ENCODE data around the gene CITED1. TPM values are rescaled to one million over a fixed set of nuclear protein-coding genes. Genes with fewer than 3 reads are reported as not detected.

CITED1 gene
- total and polyA plus RNA-seq, 2 of the 4 experiments (the other 2 are of a cell fraction) = 0.18 to 0.24 TPM

DNA sequence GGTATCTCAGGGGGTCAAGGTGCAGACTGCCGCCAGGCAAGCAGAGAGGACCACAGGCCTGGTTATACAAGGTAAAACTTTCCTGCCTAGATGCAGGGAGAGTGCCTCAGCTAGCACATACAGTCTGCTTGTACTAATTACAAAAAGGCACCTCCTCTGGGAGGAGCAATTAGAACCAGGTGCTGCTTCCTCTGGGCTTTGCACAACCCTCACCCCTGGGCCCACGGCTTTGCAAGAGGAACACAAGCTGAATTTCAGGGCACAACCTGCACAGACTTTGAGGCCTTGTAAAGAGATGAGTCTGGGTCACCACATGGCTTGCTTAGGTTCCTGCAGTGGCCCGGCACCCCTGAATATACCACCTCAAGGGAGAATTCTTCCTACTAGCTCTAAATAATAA is 9.2 kb upstream of the CITED1 start:
- Histone ChIP-seq H2AK9ac (replicated peaks; ENCODE audit: low read depth, low read length, poor library complexity) (no peak overlapping the region), H3K27ac (ENCODE audit: insufficient read depth, low read length) (no peak overlapping the region), H3K4me1 (ENCODE audit: control insufficient read depth, insufficient read depth, low read length) (no peaks in the 10 kb centered on the region), H3K27me3 (ENCODE audit: control insufficient read depth, insufficient read depth, low read length) (peaks cover 52% of the 10 kb centered on the region), H3K18ac (ENCODE audit: low read depth, low read length) (no peak overlapping the region), H4K91ac (ENCODE audit: insufficient read depth, low read depth, low read length) (no peak overlapping the region), H4K5ac (ENCODE audit: low read depth, low read length) (no peak overlapping the region), H2BK20ac (ENCODE audit: low read depth, low read length) (no peak overlapping the region), H3K4me2 (ENCODE audit: low read depth, low read length) (no peak overlapping the region), H3K79me1 (ENCODE audit: low read depth in 1 of 2, low read length in 2 of 2) (no peaks in the 10 kb centered on the region), H3K14ac (replicated peaks; ENCODE audit: low read depth, low read length) (no peak overlapping the region), H3K9me1 (ENCODE audit: insufficient read depth, low read length) (no peaks in the 10 kb centered on the region), H2AFZ (replicated peaks; ENCODE audit: low read length, poor library complexity) (no peak overlapping the region), H3K36me3 (ENCODE audit: control insufficient read depth, insufficient read depth, low read length) (no peaks in the 10 kb centered on the region), H3K4me3 (ENCODE audit: insufficient read depth, low read depth, low read length) (no peak overlapping the region), H4K8ac (ENCODE audit: low read depth in 2 of 2, low read length in 2 of 2) (no peak overlapping the region), H2BK120ac (ENCODE audit: low read depth, low read length) (no peak overlapping the region), H4K20me1 (ENCODE audit: insufficient read depth, low read length) (no peaks in the 10 kb centered on the region), H3K9me3 (ENCODE audit: control insufficient read depth, insufficient read depth, low read length) (no peaks in the 10 kb centered on the region), H3K9ac (ENCODE audit: low read depth, low read length) (no peak overlapping the region), H2BK15ac (ENCODE audit: low read depth, low read length) (no peak overlapping the region), H2AK5ac (ENCODE audit: low read depth, low read length) (no peak overlapping the region), H2BK5ac (ENCODE audit: low read depth, low read length, poor library complexity, severe bottlenecking) (no peak overlapping the region), H3K4ac (ENCODE audit: low read depth, low read length) (no peak overlapping the region), H3K56ac (ENCODE audit: extremely low read depth, insufficient read depth, low read length) (no peak overlapping the region), H3K23ac (ENCODE audit: low read depth, low read length) (no peak overlapping the region)
- no TSS peak for BruUV-seq (replicated peaks)
- DNase-seq = no peak
- no peak for TF ChIP-seq CHD1 (IDR thresholded peaks at IDR 0.05; ENCODE audit: low read depth, low read length)
- WGBS, 2 experiments (ENCODE audit: extremely low coverage in 2 of 2, insufficient read length in 1 of 2) = no CpG with 5 or more reads among the region's 3 CpGs
- POLR2A ChIA-PET (ENCODE audit: unreplicated experiment) = no interaction called here
- CTCF ChIA-PET = no interaction called here
- no peak for ATAC-seq (ENCODE audit: low read depth)
- in situ Hi-C loops (cut with MboI; ENCODE audit: low sequenced_read_pairs) (no loop called here), intact Hi-C loops (cut with micrococcal nuclease) (no loop called here), dilution Hi-C loops (cut with HindIII; ENCODE audit: low sequenced_read_pairs, unreplicated experiment) (no loop called here)
